ENCODE measurements around the gene TNFRSF25. TPM values are rescaled to one million over a fixed set of nuclear protein-coding genes. Genes with fewer than 3 reads are reported as not detected.
A peak's percentile ranks its signal among the peaks of the same experiment; 100 is the strongest.
"Not testable (repeated sequence)": the region's sequence is repeated elsewhere in the genome, so short reads cannot be mapped to it uniquely, and the experiment has no call there.

The TNFRSF25 gene
- total and polyA plus RNA-seq, 2 donors from 2014 or later, result 7.6 to 13.8 TPM

- H3K4me1 ChIP-seq (ENCODE audit: control insufficient read depth in 2 of 3, insufficient read depth in 2 of 3, low read depth in 1 of 3, low read length in 3 of 3), result peaks cover 0 to 4% (median 2%) of the 10 kb centered on the region in 3 donors
- H3K9me3 ChIP-seq (ENCODE audit: control insufficient read depth in 2 of 3, insufficient read depth in 1 of 3, low read length in 3 of 3), result no peaks in the 10 kb centered on the region
- peak overlapping the region in 1 of 2 donors; percentile 22 for H3K27ac ChIP-seq (ENCODE audit: low read depth in 2 of 2, low read length in 2 of 2)
- H3K9ac ChIP-seq (ENCODE audit: low read length in 3 of 3), result no peak overlapping the region
- TF ChIP-seq, protein P1, sequence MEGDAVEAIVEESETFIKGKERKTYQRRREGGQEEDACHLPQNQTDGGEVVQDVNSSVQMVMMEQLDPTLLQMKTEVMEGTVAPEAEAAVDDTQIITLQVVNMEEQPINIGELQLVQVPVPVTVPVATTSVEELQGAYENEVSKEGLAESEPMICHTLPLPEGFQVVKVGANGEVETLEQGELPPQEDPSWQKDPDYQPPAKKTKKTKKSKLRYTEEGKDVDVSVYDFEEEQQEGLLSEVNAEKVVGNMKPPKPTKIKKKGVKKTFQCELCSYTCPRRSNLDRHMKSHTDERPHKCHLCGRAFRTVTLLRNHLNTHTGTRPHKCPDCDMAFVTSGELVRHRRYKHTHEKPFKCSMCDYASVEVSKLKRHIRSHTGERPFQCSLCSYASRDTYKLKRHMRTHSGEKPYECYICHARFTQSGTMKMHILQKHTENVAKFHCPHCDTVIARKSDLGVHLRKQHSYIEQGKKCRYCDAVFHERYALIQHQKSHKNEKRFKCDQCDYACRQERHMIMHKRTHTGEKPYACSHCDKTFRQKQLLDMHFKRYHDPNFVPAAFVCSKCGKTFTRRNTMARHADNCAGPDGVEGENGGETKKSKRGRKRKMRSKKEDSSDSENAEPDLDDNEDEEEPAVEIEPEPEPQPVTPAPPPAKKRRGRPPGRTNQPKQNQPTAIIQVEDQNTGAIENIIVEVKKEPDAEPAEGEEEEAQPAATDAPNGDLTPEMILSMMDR (IDR thresholded peaks at IDR 0.05; ENCODE audit: borderline replicate concordance, extremely low read depth, insufficient read depth), result no peak
- H3K4me3 ChIP-seq (ENCODE audit: low read length in 3 of 3), result no peak overlapping the region
- FAIRE-seq (no peak), DNase-seq (no peak)
- peaks cover 8% of the 10 kb centered on the region for H3K27me3 ChIP-seq (ENCODE audit: control insufficient read depth, insufficient read depth, low read length)
- intact Hi-C loops (cut with DNase I), result no loop called here
- H3K36me3 ChIP-seq (ENCODE audit: control insufficient read depth in 2 of 3, insufficient read depth in 3 of 3, low read length in 3 of 3), result no peaks in the 10 kb centered on the region
These were observed 15.0 kb downstream of the TNFRSF25 start for GRCh38 chr1:6450943-6451373.

DNA sequence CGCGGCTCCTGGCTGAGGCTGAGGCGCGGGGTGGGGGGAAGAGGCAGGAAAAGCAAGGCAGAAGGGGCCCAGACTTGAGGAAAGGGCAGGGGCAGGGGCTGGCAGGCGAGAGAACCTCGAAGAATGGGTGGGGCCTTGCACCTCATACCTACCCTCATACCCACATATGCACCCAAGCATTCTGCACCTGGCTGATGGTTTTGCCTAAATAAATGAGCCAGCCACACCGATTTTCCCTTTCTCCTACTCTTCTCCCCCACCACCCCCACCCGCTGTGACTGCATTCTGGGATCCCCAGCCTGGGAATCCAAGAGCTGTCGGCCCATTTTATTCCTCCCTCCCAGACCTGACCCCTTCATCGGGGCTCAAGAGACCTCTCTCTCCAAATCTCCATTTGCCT, 15.5 kb downstream of the TNFRSF25 start:
- intact Hi-C loops (cut with DNase I); H3K4me1 ChIP-seq (ENCODE audit: control insufficient read depth in 2 of 3, insufficient read depth in 2 of 3, low read depth in 1 of 3, low read length in 3 of 3); DNase-seq; H3K36me3 ChIP-seq (ENCODE audit: control insufficient read depth in 2 of 3, insufficient read depth in 3 of 3, low read length in 3 of 3); H3K9ac ChIP-seq (ENCODE audit: low read length in 3 of 3); H3K27me3 ChIP-seq (ENCODE audit: control insufficient read depth, insufficient read depth, low read length); H3K27ac ChIP-seq (ENCODE audit: low read depth in 2 of 2, low read length in 2 of 2); H3K9me3 ChIP-seq (ENCODE audit: control insufficient read depth in 2 of 3, insufficient read depth in 1 of 3, low read length in 3 of 3); H3K4me3 ChIP-seq (ENCODE audit: low read length in 3 of 3); FAIRE-seq: not testable (repeated sequence)

GRCh38 chr1:6450005-6450450, 15.9 kb downstream of the TNFRSF25 start:
- DNase-seq (no peak), FAIRE-seq (no peak)
- Histone ChIP-seq H3K27me3 (ENCODE audit: control insufficient read depth, insufficient read depth, low read length) (peaks cover 8% of the 10 kb centered on the region), H3K4me3 (ENCODE audit: low read length in 3 of 3) (no peak overlapping the region), H3K9ac (ENCODE audit: low read length in 3 of 3) (no peak overlapping the region), H3K4me1 (ENCODE audit: control insufficient read depth in 2 of 3, insufficient read depth in 2 of 3, low read depth in 1 of 3, low read length in 3 of 3) (peaks cover 0 to 4% (median 2%) of the 10 kb centered on the region in 3 donors), H3K9me3 (ENCODE audit: control insufficient read depth in 2 of 3, insufficient read depth in 1 of 3, low read length in 3 of 3) (no peaks in the 10 kb centered on the region), H3K36me3 (ENCODE audit: control insufficient read depth in 2 of 3, insufficient read depth in 3 of 3, low read length in 3 of 3) (no peaks in the 10 kb centered on the region), H3K27ac (ENCODE audit: low read depth in 2 of 2, low read length in 2 of 2) (no peak overlapping the region)
- TF ChIP-seq, protein P1 (IDR thresholded peaks at IDR 0.05; ENCODE audit: borderline replicate concordance, extremely low read depth, insufficient read depth), result no peak
- intact Hi-C loops (cut with DNase I), result no loop called here

GRCh38 chr1:6448749-6449631, 17.0 kb downstream of the TNFRSF25 start:
- H3K9me3 ChIP-seq (ENCODE audit: control insufficient read depth in 2 of 3, insufficient read depth in 1 of 3, low read length in 3 of 3), result no peaks in the 10 kb centered on the region
- H3K4me3 ChIP-seq (ENCODE audit: low read length in 3 of 3), result no peak overlapping the region
- H3K9ac ChIP-seq (ENCODE audit: low read length in 3 of 3), result no peak overlapping the region
- peak in 3 of 5 donors; percentile 57 to 76 (median 61) for DNase-seq
- H3K4me1 ChIP-seq (ENCODE audit: control insufficient read depth in 2 of 3, insufficient read depth in 2 of 3, low read depth in 1 of 3, low read length in 3 of 3), result peaks cover 0 to 4% (median 3%) of the 10 kb centered on the region in 3 donors
- intact Hi-C loops (cut with DNase I), result no loop called here
- TF ChIP-seq, protein P1 (IDR thresholded peaks at IDR 0.05; ENCODE audit: borderline replicate concordance, extremely low read depth, insufficient read depth), result no peak
- no peak overlapping the region for H3K27ac ChIP-seq (ENCODE audit: low read depth in 2 of 2, low read length in 2 of 2)
- H3K36me3 ChIP-seq (ENCODE audit: control insufficient read depth in 2 of 3, insufficient read depth in 3 of 3, low read length in 3 of 3), result no peaks in the 10 kb centered on the region
- H3K27me3 ChIP-seq (ENCODE audit: control insufficient read depth, insufficient read depth, low read length), result peaks cover 11% of the 10 kb centered on the region
- no peak for FAIRE-seq
